Measurements from ENCODE around the gene ATP6V1G1.
"Not testable (repeated sequence)": the region's sequence is repeated elsewhere in the genome, so short reads cannot be mapped to it uniquely, and the experiment has no call there.

ATP6V1G1 gene

DNA sequence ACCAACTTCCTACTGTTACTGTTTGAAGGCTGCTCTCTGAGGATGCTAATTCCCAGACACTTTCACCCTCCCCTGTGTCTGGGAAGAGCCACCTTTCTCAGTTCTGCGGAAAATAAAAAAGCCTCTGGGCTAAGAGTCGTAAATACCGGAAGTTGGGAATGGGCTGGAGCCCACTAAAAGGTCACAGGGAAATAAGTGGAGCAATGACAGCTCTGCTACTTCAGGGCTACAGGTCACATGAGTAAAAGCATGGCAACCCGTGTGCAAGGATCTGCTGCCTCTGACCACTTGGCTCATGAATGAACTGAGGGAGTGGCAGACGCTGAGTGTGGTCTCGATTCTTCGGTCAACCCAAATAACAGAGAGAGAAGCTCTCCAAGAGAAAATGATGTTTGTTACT is 25.8 kb upstream of the ATP6V1G1 start:
- H3K27ac ChIP-seq: no peak overlapping the region
- no peak for TF ChIP-seq CTCF (conservative IDR thresholded peaks at IDR 0.05)

DNA sequence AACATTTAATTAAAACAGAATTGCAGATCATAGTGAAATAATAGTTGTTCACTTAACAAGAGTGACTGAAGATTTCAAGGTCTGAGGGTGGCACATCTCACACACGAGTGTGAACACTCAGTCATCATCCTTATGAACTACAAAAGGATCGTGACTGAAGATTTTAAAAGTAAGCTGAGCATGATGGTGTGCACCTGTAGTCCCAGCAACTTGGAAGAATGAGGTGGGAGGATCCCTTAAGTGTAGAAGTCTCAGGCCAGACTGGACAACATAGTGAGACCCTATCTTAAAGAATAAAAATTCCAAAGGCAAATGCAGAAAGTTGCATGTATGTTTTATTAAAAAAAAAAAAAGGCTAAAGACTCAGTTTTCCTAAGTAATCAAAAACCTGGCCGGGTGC is 22.4 kb upstream of the ATP6V1G1 start:
- H3K27ac ChIP-seq: no peak overlapping the region
- TF ChIP-seq CTCF (conservative IDR thresholded peaks at IDR 0.05): no peak

- TF ChIP-seq CTCF (conservative IDR thresholded peaks at IDR 0.05): no peak
- no peak overlapping the region for H3K27ac ChIP-seq
Observed at GRCh38 chr9:114570742-114571141, 16.8 kb upstream of the ATP6V1G1 start.

GRCh38 chr9:114571391-114571790 is 16.2 kb upstream of the ATP6V1G1 start:
- H3K27ac ChIP-seq: no peak overlapping the region
- no peak for TF ChIP-seq CTCF (conservative IDR thresholded peaks at IDR 0.05)

- no peak for TF ChIP-seq CTCF (conservative IDR thresholded peaks at IDR 0.05)
Observed at GRCh38 chr9:114572199-114572598, 15.4 kb upstream of the ATP6V1G1 start.

GRCh38 chr9:114574438-114574837 is 13.1 kb upstream of the ATP6V1G1 start:
- no peak overlapping the region for H3K27ac ChIP-seq
- TF ChIP-seq CTCF (conservative IDR thresholded peaks at IDR 0.05): no peak

More at GRCh38 chr9:114572199-114572598, 15.4 kb upstream of the ATP6V1G1 start:
- no peak overlapping the region for H3K27ac ChIP-seq

DNA sequence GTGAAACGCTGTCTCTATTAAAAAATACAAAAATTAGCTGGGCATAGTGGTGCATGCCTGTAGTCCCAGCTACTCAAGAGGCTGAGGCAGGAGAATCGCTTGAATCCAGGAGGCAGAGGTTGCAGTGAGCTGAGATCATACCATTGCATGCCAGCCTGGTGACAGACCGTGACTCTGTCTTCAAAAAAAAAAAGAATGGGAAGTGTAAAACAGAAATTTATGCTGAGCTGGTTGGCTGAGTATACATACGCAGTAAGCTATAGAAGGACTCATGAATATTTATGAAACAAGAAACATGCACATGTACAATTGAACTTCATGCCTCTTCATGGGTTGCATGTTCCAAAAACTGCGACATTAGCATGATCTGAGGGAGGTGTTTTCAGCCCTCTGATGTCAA is 10.8 kb upstream of the ATP6V1G1 start:
- not testable (repeated sequence) for H3K27ac ChIP-seq

DNA sequence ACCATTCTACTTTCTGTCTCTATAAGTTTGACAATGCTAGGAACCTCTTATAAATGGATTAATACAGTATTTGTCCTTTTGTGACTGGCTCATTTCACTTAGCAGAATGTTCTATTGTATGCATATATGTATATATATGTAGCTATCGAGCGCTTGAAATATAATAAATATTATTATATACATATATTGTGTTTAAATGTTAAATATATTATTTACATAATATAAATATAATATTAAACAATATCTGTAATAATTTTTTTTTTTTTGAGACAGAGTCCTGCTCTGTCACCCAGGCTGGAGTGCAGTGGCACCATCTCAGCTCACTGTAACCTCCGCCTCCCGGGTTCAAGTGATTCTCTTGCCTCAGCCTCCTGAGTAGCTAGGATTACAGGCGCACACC is 9.4 kb upstream of the ATP6V1G1 start:
- not testable (repeated sequence) for H3K27ac ChIP-seq

DNA sequence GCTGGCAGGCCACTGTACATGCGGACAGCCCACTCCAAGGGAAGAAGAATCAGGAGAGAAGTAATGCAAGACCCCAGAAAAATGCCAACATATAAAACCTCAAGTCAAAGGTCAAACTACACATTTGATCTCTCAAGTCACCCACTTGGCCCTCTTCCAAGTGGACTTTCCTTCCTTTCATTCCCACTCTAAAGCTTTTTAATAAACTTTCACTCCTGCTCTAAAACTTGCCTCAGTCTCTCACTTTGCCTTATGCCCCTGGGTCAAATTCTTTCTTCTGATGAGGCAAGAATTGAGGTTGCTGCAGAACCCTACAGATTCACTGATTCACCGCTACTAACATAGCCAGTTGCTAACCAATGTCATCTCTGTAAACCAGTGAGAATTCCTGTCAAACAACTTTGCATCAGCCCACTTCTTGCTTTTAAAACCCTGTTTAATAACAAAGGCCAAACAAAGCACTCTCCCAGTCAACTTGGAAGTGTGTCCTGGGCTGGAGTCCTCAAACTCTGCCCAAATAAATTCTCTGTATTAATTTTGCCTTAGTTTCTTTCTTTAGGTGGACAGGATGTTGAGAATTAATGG is 6.9 kb upstream of the ATP6V1G1 start:
- TF ChIP-seq CTCF (conservative IDR thresholded peaks at IDR 0.05): no peak
- H3K27ac ChIP-seq: peak overlapping the region; percentile 79
